Liver (tissue), 3 donors: ENCODE measurements around the gene ELP4.

Experiments used
- GABPA ChIP-seq, 2 donors: IDR thresholded peaks in 1 of 2; conservative IDR thresholded peaks in 1 of 2; 2 replicates each; pipeline ENCODE4 v1.6.1; 2016; ENCODE audit warnings: antibody characterized with exemption in 2 of 2, mild to moderate bottlenecking in 1 of 2, moderate library complexity in 1 of 2
- HNF4A ChIP-seq, 2 donors: conservative IDR thresholded peaks; 2 replicates each; pipeline ENCODE4 v1.6.1; 2016; ENCODE audit warnings: antibody characterized with exemption in 2 of 2, mild to moderate bottlenecking in 2 of 2
- NR2F2 ChIP-seq: IDR thresholded peaks from 2 replicates; pipeline ENCODE4 v1.6.1; 2016; ENCODE audit warnings: antibody characterized with exemption
- RAD21 ChIP-seq, 2 donors: IDR thresholded peaks; 2 replicates each; pipeline ENCODE4 v1.6.1; 2016; ENCODE audit warnings: antibody characterized with exemption in 2 of 2, mild to moderate bottlenecking in 2 of 2
- TAF1 ChIP-seq: conservative IDR thresholded peaks from 2 replicates; pipeline ENCODE4 v1.6.1; 2016; ENCODE audit warnings: antibody characterized with exemption, mild to moderate bottlenecking
- TF ChIP-seq, protein P1 (sequence below): IDR thresholded peaks from 2 replicates; pipeline ENCODE4 v1.6.1; 2016; ENCODE audit warnings: antibody characterized with exemption, mild to moderate bottlenecking
- TF ChIP-seq, protein P2 (sequence below): fragments of 150-350 bp; IDR thresholded peaks from 2 replicates; pipeline ENCODE4 v1.5.1; 2017; ENCODE audit warnings: improper control_type of control experiment, low read depth, low read length; ENCODE audit not compliant: missing input control
- TF ChIP-seq, protein P3 (sequence below): IDR thresholded peaks from 2 replicates; pipeline ENCODE4 v1.6.1; 2016; ENCODE audit warnings: antibody characterized with exemption
- TF ChIP-seq, protein P4 (sequence below): IDR thresholded peaks from 2 replicates; pipeline ENCODE4 v1.6.1; 2016; ENCODE audit warnings: antibody characterized with exemption
- donor health status: healthy.
- donor health status: healthy.

DNA sequence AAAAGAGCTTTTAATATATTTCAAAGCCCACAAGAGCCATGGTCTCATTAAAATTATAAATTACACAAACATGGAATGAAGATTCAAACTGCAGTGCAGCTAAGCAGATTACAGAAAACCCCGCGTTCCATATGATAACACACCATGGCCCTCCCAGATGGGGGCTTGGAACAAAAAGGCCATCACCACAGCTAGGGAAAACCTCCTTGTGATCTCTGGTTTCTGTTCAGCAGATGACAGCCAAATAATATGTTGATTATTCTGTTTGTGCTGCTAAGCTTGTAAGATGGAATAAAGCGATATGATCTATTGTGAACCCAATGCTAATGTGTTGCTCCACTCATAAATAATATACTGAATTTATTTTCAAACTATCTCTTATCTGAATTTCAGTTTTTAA, 28.6 kb upstream of the ELP4 start:
- TF ChIP-seq, protein P1, sequence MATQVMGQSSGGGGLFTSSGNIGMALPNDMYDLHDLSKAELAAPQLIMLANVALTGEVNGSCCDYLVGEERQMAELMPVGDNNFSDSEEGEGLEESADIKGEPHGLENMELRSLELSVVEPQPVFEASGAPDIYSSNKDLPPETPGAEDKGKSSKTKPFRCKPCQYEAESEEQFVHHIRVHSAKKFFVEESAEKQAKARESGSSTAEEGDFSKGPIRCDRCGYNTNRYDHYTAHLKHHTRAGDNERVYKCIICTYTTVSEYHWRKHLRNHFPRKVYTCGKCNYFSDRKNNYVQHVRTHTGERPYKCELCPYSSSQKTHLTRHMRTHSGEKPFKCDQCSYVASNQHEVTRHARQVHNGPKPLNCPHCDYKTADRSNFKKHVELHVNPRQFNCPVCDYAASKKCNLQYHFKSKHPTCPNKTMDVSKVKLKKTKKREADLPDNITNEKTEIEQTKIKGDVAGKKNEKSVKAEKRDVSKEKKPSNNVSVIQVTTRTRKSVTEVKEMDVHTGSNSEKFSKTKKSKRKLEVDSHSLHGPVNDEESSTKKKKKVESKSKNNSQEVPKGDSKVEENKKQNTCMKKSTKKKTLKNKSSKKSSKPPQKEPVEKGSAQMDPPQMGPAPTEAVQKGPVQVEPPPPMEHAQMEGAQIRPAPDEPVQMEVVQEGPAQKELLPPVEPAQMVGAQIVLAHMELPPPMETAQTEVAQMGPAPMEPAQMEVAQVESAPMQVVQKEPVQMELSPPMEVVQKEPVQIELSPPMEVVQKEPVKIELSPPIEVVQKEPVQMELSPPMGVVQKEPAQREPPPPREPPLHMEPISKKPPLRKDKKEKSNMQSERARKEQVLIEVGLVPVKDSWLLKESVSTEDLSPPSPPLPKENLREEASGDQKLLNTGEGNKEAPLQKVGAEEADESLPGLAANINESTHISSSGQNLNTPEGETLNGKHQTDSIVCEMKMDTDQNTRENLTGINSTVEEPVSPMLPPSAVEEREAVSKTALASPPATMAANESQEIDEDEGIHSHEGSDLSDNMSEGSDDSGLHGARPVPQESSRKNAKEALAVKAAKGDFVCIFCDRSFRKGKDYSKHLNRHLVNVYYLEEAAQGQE: no peak
- TF ChIP-seq, protein P2, sequence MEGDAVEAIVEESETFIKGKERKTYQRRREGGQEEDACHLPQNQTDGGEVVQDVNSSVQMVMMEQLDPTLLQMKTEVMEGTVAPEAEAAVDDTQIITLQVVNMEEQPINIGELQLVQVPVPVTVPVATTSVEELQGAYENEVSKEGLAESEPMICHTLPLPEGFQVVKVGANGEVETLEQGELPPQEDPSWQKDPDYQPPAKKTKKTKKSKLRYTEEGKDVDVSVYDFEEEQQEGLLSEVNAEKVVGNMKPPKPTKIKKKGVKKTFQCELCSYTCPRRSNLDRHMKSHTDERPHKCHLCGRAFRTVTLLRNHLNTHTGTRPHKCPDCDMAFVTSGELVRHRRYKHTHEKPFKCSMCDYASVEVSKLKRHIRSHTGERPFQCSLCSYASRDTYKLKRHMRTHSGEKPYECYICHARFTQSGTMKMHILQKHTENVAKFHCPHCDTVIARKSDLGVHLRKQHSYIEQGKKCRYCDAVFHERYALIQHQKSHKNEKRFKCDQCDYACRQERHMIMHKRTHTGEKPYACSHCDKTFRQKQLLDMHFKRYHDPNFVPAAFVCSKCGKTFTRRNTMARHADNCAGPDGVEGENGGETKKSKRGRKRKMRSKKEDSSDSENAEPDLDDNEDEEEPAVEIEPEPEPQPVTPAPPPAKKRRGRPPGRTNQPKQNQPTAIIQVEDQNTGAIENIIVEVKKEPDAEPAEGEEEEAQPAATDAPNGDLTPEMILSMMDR: no peak
- no peak for TF ChIP-seq RAD21 (IDR thresholded peaks at IDR 0.05)
- TF ChIP-seq HNF4A (conservative IDR thresholded peaks at IDR 0.05): no peak
- no peak for TF ChIP-seq TAF1
- TF ChIP-seq, protein P3, sequence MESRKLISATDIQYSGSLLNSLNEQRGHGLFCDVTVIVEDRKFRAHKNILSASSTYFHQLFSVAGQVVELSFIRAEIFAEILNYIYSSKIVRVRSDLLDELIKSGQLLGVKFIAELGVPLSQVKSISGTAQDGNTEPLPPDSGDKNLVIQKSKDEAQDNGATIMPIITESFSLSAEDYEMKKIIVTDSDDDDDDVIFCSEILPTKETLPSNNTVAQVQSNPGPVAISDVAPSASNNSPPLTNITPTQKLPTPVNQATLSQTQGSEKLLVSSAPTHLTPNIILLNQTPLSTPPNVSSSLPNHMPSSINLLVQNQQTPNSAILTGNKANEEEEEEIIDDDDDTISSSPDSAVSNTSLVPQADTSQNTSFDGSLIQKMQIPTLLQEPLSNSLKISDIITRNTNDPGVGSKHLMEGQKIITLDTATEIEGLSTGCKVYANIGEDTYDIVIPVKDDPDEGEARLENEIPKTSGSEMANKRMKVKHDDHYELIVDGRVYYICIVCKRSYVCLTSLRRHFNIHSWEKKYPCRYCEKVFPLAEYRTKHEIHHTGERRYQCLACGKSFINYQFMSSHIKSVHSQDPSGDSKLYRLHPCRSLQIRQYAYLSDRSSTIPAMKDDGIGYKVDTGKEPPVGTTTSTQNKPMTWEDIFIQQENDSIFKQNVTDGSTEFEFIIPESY: no peak
- TF ChIP-seq GABPA (IDR thresholded peaks at IDR 0.05 in 1 of 2, conservative IDR thresholded peaks at IDR 0.05 in 1 of 2): no peak
- TF ChIP-seq, protein P4, sequence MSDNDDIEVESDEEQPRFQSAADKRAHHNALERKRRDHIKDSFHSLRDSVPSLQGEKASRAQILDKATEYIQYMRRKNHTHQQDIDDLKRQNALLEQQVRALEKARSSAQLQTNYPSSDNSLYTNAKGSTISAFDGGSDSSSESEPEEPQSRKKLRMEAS: no peak
- no peak for TF ChIP-seq NR2F2
